Brain microvascular endothelial cell (primary cell): ENCODE results near the gene UGT1A6.

ENCODE experiments used
- DNase-seq: peaks from one replicate; pipeline ENCODE4 v3.0.0-alpha.2; 2020
- H3K27ac ChIP-seq: fragments of 250-450 bp; sonication (Bioruptor Pico); 2 replicates; pipeline ENCODE4 v1.5.1; 2020; ENCODE audit warnings: mild to moderate bottlenecking, moderate library complexity
- H3K27me3 ChIP-seq: fragments of 250-450 bp; sonication (Bioruptor Pico); replicated peaks from 2 replicates; pipeline ENCODE4 v1.5.1; 2020; ENCODE audit warnings: mild to moderate bottlenecking
- H3K36me3 ChIP-seq: fragments of 250-450 bp; sonication (Bioruptor Pico); replicated peaks from 2 replicates; pipeline ENCODE4 v1.5.1; 2020; ENCODE audit warnings: mild to moderate bottlenecking
- H3K4me3 ChIP-seq: 2 replicates; pipeline ENCODE4 v1.5.1; 2011; ENCODE audit warnings: low read depth, mild to moderate bottlenecking, control low read depth, low read length, moderate library complexity
- in situ Hi-C: cut with HindIII; loops from 2 replicates; pipeline ENCODE4 v1.10.0; 2017; ENCODE audit warnings: low sequenced_read_pairs, low pct_ligation_motif_present
- TF ChIP-seq, protein P1 (sequence below): IDR thresholded peaks from 2 replicates; pipeline ENCODE4 v1.5.1; 2011; ENCODE audit warnings: low read depth, mild to moderate bottlenecking, moderate library complexity, low read length, control low read depth, inconsistent platforms; ENCODE audit errors: missing control alignments

Gene UGT1A6

GRCh38 chr2:233656443-233656842 lies 36.2 kb upstream of the UGT1A6 start:
- Histone ChIP-seq H3K27me3 (no peaks in the 10 kb centered on the region), H3K4me3 (no peak overlapping the region), H3K36me3 (no peaks in the 10 kb centered on the region), H3K27ac (no peak overlapping the region)
- no peak for DNase-seq
- TF ChIP-seq, protein P1, sequence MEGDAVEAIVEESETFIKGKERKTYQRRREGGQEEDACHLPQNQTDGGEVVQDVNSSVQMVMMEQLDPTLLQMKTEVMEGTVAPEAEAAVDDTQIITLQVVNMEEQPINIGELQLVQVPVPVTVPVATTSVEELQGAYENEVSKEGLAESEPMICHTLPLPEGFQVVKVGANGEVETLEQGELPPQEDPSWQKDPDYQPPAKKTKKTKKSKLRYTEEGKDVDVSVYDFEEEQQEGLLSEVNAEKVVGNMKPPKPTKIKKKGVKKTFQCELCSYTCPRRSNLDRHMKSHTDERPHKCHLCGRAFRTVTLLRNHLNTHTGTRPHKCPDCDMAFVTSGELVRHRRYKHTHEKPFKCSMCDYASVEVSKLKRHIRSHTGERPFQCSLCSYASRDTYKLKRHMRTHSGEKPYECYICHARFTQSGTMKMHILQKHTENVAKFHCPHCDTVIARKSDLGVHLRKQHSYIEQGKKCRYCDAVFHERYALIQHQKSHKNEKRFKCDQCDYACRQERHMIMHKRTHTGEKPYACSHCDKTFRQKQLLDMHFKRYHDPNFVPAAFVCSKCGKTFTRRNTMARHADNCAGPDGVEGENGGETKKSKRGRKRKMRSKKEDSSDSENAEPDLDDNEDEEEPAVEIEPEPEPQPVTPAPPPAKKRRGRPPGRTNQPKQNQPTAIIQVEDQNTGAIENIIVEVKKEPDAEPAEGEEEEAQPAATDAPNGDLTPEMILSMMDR, result no peak
- in situ Hi-C loops, result no loop called here

- TF ChIP-seq, protein P1, result no peak
- no peak overlapping the region for H3K4me3 ChIP-seq
- no peak overlapping the region for H3K27ac ChIP-seq
- in situ Hi-C loops, result no loop called here
- DNase-seq, result no peak
- H3K27me3 ChIP-seq, result no peaks in the 10 kb centered on the region
- H3K36me3 ChIP-seq, result no peaks in the 10 kb centered on the region
These were observed 34.1 kb upstream of the UGT1A6 start for GRCh38 chr2:233658610-233659009.

DNA sequence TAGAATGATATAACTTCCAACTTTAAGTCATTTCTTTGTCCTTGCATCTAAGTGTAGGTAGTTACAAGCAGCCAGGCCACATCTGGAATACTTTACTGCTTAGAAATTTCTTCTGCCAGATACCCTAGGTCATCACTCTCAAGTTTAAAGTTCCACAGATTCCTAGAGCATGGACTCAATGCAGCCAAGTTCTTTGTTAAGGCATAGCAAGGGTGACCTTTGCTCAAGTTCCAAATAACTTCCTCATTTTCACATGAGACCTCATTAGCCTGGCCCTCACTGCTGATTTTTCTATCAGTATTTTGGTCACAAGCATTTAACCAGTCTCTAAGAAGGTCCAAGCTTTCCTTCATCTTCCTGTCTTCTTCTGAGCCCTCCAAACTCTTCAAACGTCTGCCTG lies 28.8 kb upstream of the UGT1A6 start:
- in situ Hi-C loops, result no loop called here
- TF ChIP-seq, protein P1, result no peak
- no peaks in the 10 kb centered on the region for H3K36me3 ChIP-seq
- no peak overlapping the region for H3K27ac ChIP-seq
- H3K27me3 ChIP-seq, result no peaks in the 10 kb centered on the region
- peak; percentile 15 for DNase-seq
- no peak overlapping the region for H3K4me3 ChIP-seq

DNA sequence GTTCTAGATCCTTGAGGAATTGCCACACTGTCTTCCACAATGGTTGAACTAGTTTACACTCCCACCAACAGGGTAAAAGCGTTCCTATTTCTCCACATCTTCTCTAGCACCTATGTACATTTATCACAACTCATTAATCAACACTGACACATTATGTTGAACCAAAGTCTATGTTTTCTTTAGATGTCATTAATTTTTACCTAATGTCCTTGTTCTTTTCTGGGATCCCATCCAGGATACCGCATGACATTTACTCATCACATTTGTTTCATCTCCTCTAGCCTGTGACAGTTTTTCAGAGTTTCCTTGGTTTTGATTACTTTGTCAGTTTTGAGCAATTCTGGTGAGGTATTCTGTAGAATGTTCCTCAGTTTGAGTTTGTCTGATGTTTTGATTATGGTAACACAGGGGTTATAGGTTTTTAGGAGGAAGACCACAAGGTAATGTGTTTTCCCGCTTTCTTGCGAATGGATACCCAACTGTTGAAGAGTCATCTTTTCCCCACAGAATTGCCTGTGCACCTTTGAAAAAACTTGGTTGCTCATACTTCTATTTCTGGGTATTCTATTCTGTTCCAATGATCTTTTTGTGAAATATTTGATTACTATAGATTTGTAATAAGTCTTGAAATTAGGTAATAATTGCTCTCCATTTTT lies 24.0 kb upstream of the UGT1A6 start:
- Histone ChIP-seq H3K4me3 (no peak overlapping the region), H3K36me3 (no peaks in the 10 kb centered on the region), H3K27me3 (no peaks in the 10 kb centered on the region), H3K27ac (no peak overlapping the region)
- in situ Hi-C loops, result no loop called here
- DNase-seq, result no peak
- TF ChIP-seq, protein P1, result no peak

DNA sequence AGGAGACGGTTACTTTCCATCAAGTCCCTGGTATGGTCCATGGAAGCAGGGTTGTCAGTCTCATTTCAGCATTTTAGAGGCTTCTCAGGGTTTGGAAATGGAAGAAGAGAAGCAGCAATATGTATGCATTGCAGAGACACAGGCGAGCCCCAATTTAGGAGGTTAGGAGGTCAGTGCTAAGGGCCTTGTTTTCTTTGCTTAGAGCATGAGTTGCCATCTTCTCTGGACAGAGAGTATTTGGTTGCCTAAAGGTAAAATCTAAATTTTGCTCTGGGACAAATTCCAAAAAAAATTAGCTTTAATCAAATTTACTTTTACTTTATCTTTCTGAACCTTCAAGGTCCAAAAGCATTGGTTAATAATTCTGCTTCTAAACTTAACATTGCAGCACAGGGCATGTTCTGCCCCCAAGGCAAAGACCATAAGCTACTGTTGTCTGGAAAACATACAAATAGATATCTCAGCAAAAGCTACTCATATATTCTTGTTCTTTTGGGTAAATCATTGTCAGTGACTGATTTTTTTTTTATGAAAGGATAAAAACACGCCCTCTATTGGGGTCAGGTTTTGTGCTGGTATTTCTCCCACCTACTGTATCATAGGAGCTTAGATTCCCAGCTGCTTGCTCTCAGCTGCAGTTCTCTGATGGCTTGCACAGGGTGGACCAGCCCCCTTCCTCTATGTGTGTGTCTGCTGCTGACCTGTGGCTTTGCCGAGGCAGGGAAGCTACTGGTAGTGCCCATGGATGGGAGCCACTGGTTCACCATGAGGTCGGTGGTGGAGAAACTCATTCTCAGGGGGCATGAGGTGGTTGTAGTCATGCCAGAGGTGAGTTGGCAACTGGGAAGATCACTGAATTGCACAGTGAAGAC lies 21.2 kb upstream of the UGT1A6 start, which contains the start of gene UGT1A9:
Gene UGT1A9, plus strand, starts transcription at position 609 of the 872 bp plus-strand sequence. Its CDS starts 37 bp downstream, at position 646.
- no peak within 1 kb of the TSS for H3K4me3 ChIP-seq
- in situ Hi-C loops, result no loop called here
- H3K27me3 ChIP-seq, result no peaks in the 10 kb centered on the region
- no peaks in the 10 kb centered on the region for H3K36me3 ChIP-seq
- no peak for DNase-seq
- no peak within 1 kb of the TSS for H3K27ac ChIP-seq
- TF ChIP-seq, protein P1, result no peak
